ENCODE measurements around the gene ADRA2A. TPM values are rescaled to one million over a fixed set of nuclear protein-coding genes. Genes with fewer than 3 reads are reported as not detected.

Gene ADRA2A
- total and polyA plus RNA-seq, 2 experiments from 2014 or later: 1.8 to 1.9 TPM

GRCh38 chr10:111084366-111085255 is 7.8 kb downstream of the ADRA2A start:
- H4K20me1 ChIP-seq (ENCODE audit: insufficient read depth, poor library complexity, severe bottlenecking): no peaks in the 10 kb centered on the region
- H3K79me2 ChIP-seq: no peaks in the 10 kb centered on the region
- peaks cover 8% of the 10 kb centered on the region for H3K4me1 ChIP-seq (ENCODE audit: insufficient read depth)
- no peaks in the 10 kb centered on the region for H3K36me3 ChIP-seq (replicated peaks; ENCODE audit: insufficient read depth, low read depth)
- H3K27me3 ChIP-seq: peaks cover 7% of the 10 kb centered on the region
- no peak overlapping the region for H3K27ac ChIP-seq
- H3K4me3 ChIP-seq: no peak overlapping the region
- no peak for DNase-seq (ENCODE audit: low spot score)
- no peaks in the 10 kb centered on the region for H3K9me3 ChIP-seq (ENCODE audit: low read depth)
- TF ChIP-seq CTCF (IDR thresholded peaks at IDR 0.05; ENCODE audit: poor library complexity): no peak
- TF ChIP-seq EZH2phosphoT487 (IDR thresholded peaks at IDR 0.05; ENCODE audit: low read depth, severe bottlenecking, unreplicated experiment): no peak
- no peak for TF ChIP-seq EZH2 (IDR thresholded peaks at IDR 0.05; ENCODE audit: borderline replicate concordance)
- H3K4me2 ChIP-seq: no peak overlapping the region
- WGBS (ENCODE audit: low lambda C conversion rate, missing lambda C conversion rate): 88% methylated on average over 14 of the region's 14 CpGs
- H2AFZ ChIP-seq: no peak overlapping the region
- H3K9me2 ChIP-seq (replicated peaks; ENCODE audit: insufficient read depth): no peaks in the 10 kb centered on the region

- no peak for TF ChIP-seq CTCF (IDR thresholded peaks at IDR 0.05; ENCODE audit: poor library complexity)
- no peak for TF ChIP-seq EZH2phosphoT487 (IDR thresholded peaks at IDR 0.05; ENCODE audit: low read depth, severe bottlenecking, unreplicated experiment)
- TF ChIP-seq EZH2 (IDR thresholded peaks at IDR 0.05; ENCODE audit: borderline replicate concordance): no peak
- 89% methylated on average over 6 of the region's 6 CpGs for WGBS (ENCODE audit: low lambda C conversion rate, missing lambda C conversion rate)
- H3K27ac ChIP-seq: no peak overlapping the region
- H3K4me3 ChIP-seq: no peak overlapping the region
- H3K4me2 ChIP-seq: no peak overlapping the region
- no peaks in the 10 kb centered on the region for H4K20me1 ChIP-seq (ENCODE audit: insufficient read depth, poor library complexity, severe bottlenecking)
- peaks cover 7% of the 10 kb centered on the region for H3K27me3 ChIP-seq
- H3K9me3 ChIP-seq (ENCODE audit: low read depth): no peaks in the 10 kb centered on the region
- H3K79me2 ChIP-seq: no peaks in the 10 kb centered on the region
- H2AFZ ChIP-seq: no peak overlapping the region
- no peaks in the 10 kb centered on the region for H3K36me3 ChIP-seq (replicated peaks; ENCODE audit: insufficient read depth, low read depth)
- no peaks in the 10 kb centered on the region for H3K4me1 ChIP-seq (ENCODE audit: insufficient read depth)
- no peak for DNase-seq (ENCODE audit: low spot score)
- no peaks in the 10 kb centered on the region for H3K9me2 ChIP-seq (replicated peaks; ENCODE audit: insufficient read depth)
These were observed 9.0 kb downstream of the ADRA2A start for GRCh38 chr10:111085690-111086353.

GRCh38 chr10:111086574-111086973 is 9.7 kb downstream of the ADRA2A start:
- H3K27ac ChIP-seq: no peak overlapping the region
- no peaks in the 10 kb centered on the region for H3K36me3 ChIP-seq (replicated peaks; ENCODE audit: insufficient read depth, low read depth)
- H3K9me2 ChIP-seq (replicated peaks; ENCODE audit: insufficient read depth): no peaks in the 10 kb centered on the region
- WGBS (ENCODE audit: low lambda C conversion rate, missing lambda C conversion rate): 67% methylated on average over 3 of the region's 3 CpGs
- no peaks in the 10 kb centered on the region for H3K4me1 ChIP-seq (ENCODE audit: insufficient read depth)
- H3K9me3 ChIP-seq (ENCODE audit: low read depth): no peaks in the 10 kb centered on the region
- TF ChIP-seq EZH2phosphoT487 (IDR thresholded peaks at IDR 0.05; ENCODE audit: low read depth, severe bottlenecking, unreplicated experiment) (no peak), CTCF (IDR thresholded peaks at IDR 0.05; ENCODE audit: poor library complexity) (no peak), EZH2 (IDR thresholded peaks at IDR 0.05; ENCODE audit: borderline replicate concordance) (no peak)
- H3K4me2 ChIP-seq: no peak overlapping the region
- no peaks in the 10 kb centered on the region for H4K20me1 ChIP-seq (ENCODE audit: insufficient read depth, poor library complexity, severe bottlenecking)
- no peak for DNase-seq (ENCODE audit: low spot score)
- H3K27me3 ChIP-seq: peaks cover 7% of the 10 kb centered on the region
- H2AFZ ChIP-seq: no peak overlapping the region
- no peak overlapping the region for H3K4me3 ChIP-seq
- no peaks in the 10 kb centered on the region for H3K79me2 ChIP-seq
